PC-9 (cell line): Measurements from ENCODE around the gene AP4B1.

ENCODE experiments used
- CTCF ChIP-seq: fragments of 200-600 bp; sonication (generic); conservative IDR thresholded peaks from 2 replicates; pipeline ENCODE4 v1.6.1; 2017; ENCODE audit warnings: mixed run types, antibody characterized with exemption, mild to moderate bottlenecking, moderate library complexity
- EZH2 ChIP-seq: fragments of 200-600 bp; sonication (generic); IDR thresholded peaks from 2 replicates; pipeline ENCODE4 v1.8.0; 2017; ENCODE audit warnings: antibody characterized with exemption, low read depth

- TF ChIP-seq CTCF = no peak
- TF ChIP-seq EZH2 = no peak
These were observed 29.4 kb upstream of the AP4B1 start for GRCh38 chr1:113934006-113934405.
